Measurements from ENCODE around the gene TMEM38B. TPM values are rescaled to one million over a fixed set of nuclear protein-coding genes. Genes with fewer than 3 reads are reported as not detected.

The TMEM38B gene
- total and polyA plus RNA-seq, 7 experiments from 2014 or later, result 5.8 to 31.4 (median 17.5) TPM

DNA sequence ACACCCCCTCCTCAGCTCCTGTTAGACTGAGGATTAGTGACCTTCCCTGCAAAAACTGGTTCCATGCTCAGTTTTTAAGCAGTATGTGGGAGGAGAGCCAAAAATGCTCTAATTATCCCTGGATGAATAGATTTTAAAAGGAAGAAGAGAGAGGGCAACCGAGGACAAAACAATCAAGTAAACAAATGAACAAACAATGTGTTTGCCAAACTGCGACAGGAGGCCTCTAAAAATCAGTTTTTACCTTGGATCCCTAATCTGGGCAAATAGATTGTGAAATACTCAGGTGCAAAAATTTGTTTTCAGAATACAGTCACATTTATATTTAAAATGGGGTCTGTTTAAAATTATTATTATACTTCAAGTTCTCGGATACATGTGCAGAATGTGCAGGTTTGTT lies 23.6 kb upstream of the TMEM38B start:
- POLR2A ChIA-PET, result no interaction called here
- Mint-ChIP-seq H3K27me3 (peaks cover 4 to 18% (median 11%) of the 10 kb centered on the region in 5 donors), H3K36me3 (no peaks in the 10 kb centered on the region), H3K27ac (no peak overlapping the region), H3K4me1 (peaks cover 0 to 6% (median 0%) of the 10 kb centered on the region in 7 donors), H3K4me3 (no peak overlapping the region), H3K9me3 (no peaks in the 10 kb centered on the region)
- H3K36me3 ChIP-seq (ENCODE audit: control insufficient read depth in 2 of 3, insufficient read depth in 3 of 3, low read length in 3 of 3), result no peaks in the 10 kb centered on the region
- no peaks in the 10 kb centered on the region for H3K27me3 ChIP-seq (ENCODE audit: control insufficient read depth in 2 of 2, insufficient read depth in 2 of 2, low read length in 2 of 2)
- DNase-seq (no peak), ATAC-seq (no peak)
- CTCF ChIA-PET, result no interaction called here
- no peak overlapping the region for H3K4me3 ChIP-seq (ENCODE audit: low read length)
- H3K27ac ChIP-seq (ENCODE audit: low read depth, low read length), result no peak overlapping the region
- no peaks in the 10 kb centered on the region for H3K9me3 ChIP-seq (ENCODE audit: control insufficient read depth in 2 of 3, low read length in 3 of 3)
- no peaks in the 10 kb centered on the region for H3K4me1 ChIP-seq (ENCODE audit: control insufficient read depth in 2 of 2, insufficient read depth in 2 of 2, low read length in 2 of 2)
- intact Hi-C loops (cut with micrococcal nuclease), result no loop called here

DNA sequence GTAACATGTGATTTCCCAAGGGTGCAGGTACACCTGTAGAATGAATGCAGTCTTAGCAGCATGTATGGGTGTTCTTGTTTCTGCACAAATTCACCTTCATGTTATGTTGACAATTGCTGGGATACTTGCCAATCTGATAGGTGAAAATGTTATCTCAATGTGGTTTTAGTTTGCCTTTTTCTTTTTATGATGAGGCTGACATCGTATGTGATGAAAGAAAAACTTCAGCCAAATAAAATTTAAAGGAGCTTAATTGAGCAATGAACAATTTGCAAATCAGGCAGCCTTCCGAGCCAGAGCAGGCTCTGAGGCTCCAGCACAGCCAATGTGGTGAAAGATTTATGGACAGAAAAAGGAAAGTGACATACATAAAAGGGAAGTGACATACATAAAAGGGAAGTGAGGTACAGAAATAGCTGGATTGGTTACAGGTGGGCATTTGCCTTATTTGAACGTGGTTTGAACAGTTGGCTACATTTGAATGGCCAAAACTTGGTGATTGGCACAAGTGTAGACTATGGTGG lies 21.6 kb upstream of the TMEM38B start:
- H3K36me3 Mint-ChIP-seq, result no peaks in the 10 kb centered on the region
- H3K4me3 ChIP-seq (ENCODE audit: low read length), result no peak overlapping the region

DNA sequence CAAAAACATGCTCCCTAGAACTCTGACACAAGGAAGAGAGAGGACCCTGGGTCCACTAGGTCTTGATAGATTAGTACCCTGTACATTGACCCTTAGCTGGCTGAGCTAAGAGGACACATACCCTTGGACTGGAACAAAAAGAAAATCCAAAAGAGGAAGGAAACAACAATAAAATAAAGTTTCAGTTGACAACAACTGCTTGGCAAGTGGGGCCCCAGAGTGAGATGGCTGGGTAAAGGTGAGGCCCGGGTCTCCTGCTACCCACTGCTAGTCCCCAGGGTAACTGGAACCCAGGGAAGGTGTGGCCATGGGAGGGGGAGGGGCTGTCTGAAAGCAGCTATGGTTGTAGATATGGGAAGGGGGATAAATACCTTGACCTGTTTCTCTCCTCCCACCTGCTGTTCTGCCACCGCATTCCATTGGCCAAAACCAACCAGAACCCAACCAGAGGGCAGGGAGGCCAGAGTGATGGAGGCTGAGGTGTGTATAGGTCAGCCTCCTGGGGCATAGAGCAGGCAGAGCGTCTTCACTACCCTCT lies 20.4 kb upstream of the TMEM38B start:
- Mint-ChIP-seq H3K27ac (no peak overlapping the region), H3K4me1 (peaks cover 0 to 6% (median 0%) of the 10 kb centered on the region in 7 donors), H3K9me3 (no peaks in the 10 kb centered on the region), H3K36me3 (no peaks in the 10 kb centered on the region), H3K27me3 (peaks cover 0 to 10% (median 5%) of the 10 kb centered on the region in 5 donors), H3K4me3 (no peak overlapping the region)
- Histone ChIP-seq H3K4me1 (ENCODE audit: control insufficient read depth in 2 of 2, insufficient read depth in 2 of 2, low read length in 2 of 2) (no peaks in the 10 kb centered on the region), H3K27me3 (ENCODE audit: control insufficient read depth in 2 of 2, insufficient read depth in 2 of 2, low read length in 2 of 2) (no peaks in the 10 kb centered on the region), H3K27ac (ENCODE audit: low read depth, low read length) (no peak overlapping the region), H3K4me3 (ENCODE audit: low read length) (no peak overlapping the region), H3K9me3 (ENCODE audit: control insufficient read depth in 2 of 3, low read length in 3 of 3) (no peaks in the 10 kb centered on the region), H3K36me3 (ENCODE audit: control insufficient read depth in 2 of 3, insufficient read depth in 3 of 3, low read length in 3 of 3) (no peaks in the 10 kb centered on the region)
- no peak for ATAC-seq
- POLR2A ChIA-PET, result no interaction called here
- intact Hi-C loops (cut with micrococcal nuclease), result loop anchor here in 1 of 2 donors (1.0 kb wide), 1 partner anchor 18 kb away; no protein-coding TSS in a partner anchor
- CTCF ChIA-PET, result no interaction called here
- no peak for DNase-seq

More for the DNA sequence above, 21.6 kb upstream of the TMEM38B start:
- H3K27me3 Mint-ChIP-seq, result peaks cover 1 to 10% (median 4%) of the 10 kb centered on the region in 5 donors
- ATAC-seq, result no peak
- no peak for DNase-seq
- no peak overlapping the region for H3K4me3 Mint-ChIP-seq
- intact Hi-C loops (cut with micrococcal nuclease), result loop anchor here in 1 of 2 donors (1.0 kb wide), 1 partner anchor 20 kb away; no protein-coding TSS in a partner anchor
- ChIA-PET CTCF (no interaction called here), POLR2A (no interaction called here)
- peaks cover 0 to 6% (median 0%) of the 10 kb centered on the region in 7 donors for H3K4me1 Mint-ChIP-seq
- Histone ChIP-seq H3K27ac (ENCODE audit: low read depth, low read length) (no peak overlapping the region), H3K9me3 (ENCODE audit: control insufficient read depth in 2 of 3, low read length in 3 of 3) (no peaks in the 10 kb centered on the region), H3K4me1 (ENCODE audit: control insufficient read depth in 2 of 2, insufficient read depth in 2 of 2, low read length in 2 of 2) (no peaks in the 10 kb centered on the region), H3K27me3 (ENCODE audit: control insufficient read depth in 2 of 2, insufficient read depth in 2 of 2, low read length in 2 of 2) (no peaks in the 10 kb centered on the region), H3K36me3 (ENCODE audit: control insufficient read depth in 2 of 3, insufficient read depth in 3 of 3, low read length in 3 of 3) (no peaks in the 10 kb centered on the region)
- H3K9me3 Mint-ChIP-seq, result no peaks in the 10 kb centered on the region
- no peak overlapping the region for H3K27ac Mint-ChIP-seq

DNA sequence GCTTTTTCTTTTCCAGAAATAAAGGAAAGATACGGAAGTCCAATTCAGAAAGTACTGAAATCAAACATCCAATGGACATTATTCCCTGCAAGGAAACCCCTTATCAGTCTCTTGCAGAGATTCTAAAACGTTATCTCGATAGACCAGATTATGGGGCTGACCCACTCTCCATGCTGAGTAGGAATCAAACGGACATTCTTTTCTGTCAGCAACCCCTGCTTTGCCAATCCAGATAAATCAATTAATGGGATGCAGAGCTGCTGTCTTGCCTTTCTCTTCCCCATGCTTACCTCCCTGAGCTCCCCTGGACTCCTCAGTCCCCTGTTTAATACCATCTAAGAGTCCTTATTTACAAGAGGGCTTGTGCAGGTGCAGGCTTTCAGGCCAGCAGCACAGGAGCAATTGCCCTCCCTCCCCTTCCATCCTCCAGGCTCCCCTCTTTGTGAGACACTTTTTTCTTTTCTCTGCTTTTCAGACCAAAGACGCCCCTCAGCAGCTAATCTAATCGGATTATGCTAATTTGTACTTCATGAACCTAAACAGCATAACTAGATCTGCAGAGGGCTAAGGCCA lies 17.9 kb upstream of the TMEM38B start:
- Mint-ChIP-seq H3K4me3 (no peak overlapping the region), H3K27ac (no peak overlapping the region), H3K9me3 (no peaks in the 10 kb centered on the region), H3K4me1 (peaks cover 0 to 6% (median 0%) of the 10 kb centered on the region in 7 donors), H3K36me3 (no peaks in the 10 kb centered on the region), H3K27me3 (peaks cover 0 to 3% (median 0%) of the 10 kb centered on the region in 5 donors)
- ChIA-PET POLR2A (no interaction called here), CTCF (no interaction called here)
- H3K27ac ChIP-seq (ENCODE audit: low read depth, low read length), result no peak overlapping the region
- H3K4me1 ChIP-seq (ENCODE audit: control insufficient read depth in 2 of 2, insufficient read depth in 2 of 2, low read length in 2 of 2), result no peaks in the 10 kb centered on the region
- DNase-seq (no peak), ATAC-seq (no peak)
- H3K36me3 ChIP-seq (ENCODE audit: control insufficient read depth in 2 of 3, insufficient read depth in 3 of 3, low read length in 3 of 3), result no peaks in the 10 kb centered on the region
- intact Hi-C loops (cut with micrococcal nuclease), result no loop called here
- H3K9me3 ChIP-seq (ENCODE audit: control insufficient read depth in 2 of 3, low read length in 3 of 3), result no peaks in the 10 kb centered on the region
- H3K4me3 ChIP-seq (ENCODE audit: low read length), result no peak overlapping the region
- no peaks in the 10 kb centered on the region for H3K27me3 ChIP-seq (ENCODE audit: control insufficient read depth in 2 of 2, insufficient read depth in 2 of 2, low read length in 2 of 2)

DNA sequence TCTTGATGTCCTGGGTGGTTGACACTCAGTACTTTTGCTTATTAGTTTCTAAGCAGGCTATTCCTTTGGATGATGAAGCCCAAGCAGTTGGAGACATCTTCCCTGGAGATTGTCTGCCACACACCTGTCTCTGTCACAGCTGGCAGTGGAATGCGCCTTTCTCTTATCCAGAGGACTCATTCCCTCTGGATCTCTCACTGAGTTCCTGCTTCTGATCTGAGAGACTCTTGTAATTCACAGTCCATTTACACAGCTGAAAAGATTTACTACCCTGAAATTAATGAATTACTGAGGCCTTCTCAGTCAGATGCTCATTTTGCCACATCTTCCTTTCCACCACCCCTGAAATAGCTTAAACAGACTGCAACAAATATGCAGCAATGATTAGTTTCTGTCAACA lies 16.2 kb upstream of the TMEM38B start:
- no peaks in the 10 kb centered on the region for H3K36me3 Mint-ChIP-seq
- Histone ChIP-seq H3K9me3 (ENCODE audit: control insufficient read depth in 2 of 3, low read length in 3 of 3) (no peaks in the 10 kb centered on the region), H3K4me1 (ENCODE audit: control insufficient read depth in 2 of 2, insufficient read depth in 2 of 2, low read length in 2 of 2) (no peaks in the 10 kb centered on the region), H3K27me3 (ENCODE audit: control insufficient read depth in 2 of 2, insufficient read depth in 2 of 2, low read length in 2 of 2) (no peaks in the 10 kb centered on the region), H3K27ac (ENCODE audit: low read depth, low read length) (no peak overlapping the region), H3K36me3 (ENCODE audit: control insufficient read depth in 2 of 3, insufficient read depth in 3 of 3, low read length in 3 of 3) (no peaks in the 10 kb centered on the region), H3K4me3 (ENCODE audit: low read length) (no peak overlapping the region)
- intact Hi-C loops (cut with micrococcal nuclease), result no loop called here
- H3K27me3 Mint-ChIP-seq, result peaks cover 0 to 3% (median 0%) of the 10 kb centered on the region in 5 donors
- POLR2A ChIA-PET, result no interaction called here
- no peaks in the 10 kb centered on the region for H3K9me3 Mint-ChIP-seq
- no peak overlapping the region for H3K27ac Mint-ChIP-seq
- CTCF ChIA-PET, result no interaction called here
- no peaks in the 10 kb centered on the region for H3K4me1 Mint-ChIP-seq
- H3K4me3 Mint-ChIP-seq, result no peak overlapping the region
- ATAC-seq (no peak), DNase-seq (no peak)

DNA sequence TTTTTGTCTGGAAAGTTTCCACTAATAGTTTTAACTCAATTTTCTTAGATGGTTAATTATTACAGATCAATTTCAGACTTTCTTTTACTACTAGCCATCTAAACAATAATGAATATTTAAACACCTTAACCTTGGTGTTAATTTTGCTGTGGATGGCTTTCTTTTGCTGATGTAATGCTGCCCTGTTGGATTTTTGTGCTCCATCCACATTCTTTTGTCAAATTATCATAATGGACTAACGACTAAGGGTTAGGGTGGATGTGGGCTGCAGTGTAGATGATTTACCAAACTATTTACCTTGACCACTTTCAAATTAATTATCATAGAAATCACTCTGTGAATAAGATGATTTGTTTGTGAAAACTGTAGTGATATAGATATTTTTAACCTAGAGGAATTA lies 15.6 kb upstream of the TMEM38B start:
- DNase-seq (no peak), ATAC-seq (no peak)
- Mint-ChIP-seq H3K27ac (no peak overlapping the region), H3K4me3 (no peak overlapping the region), H3K4me1 (no peaks in the 10 kb centered on the region), H3K27me3 (peaks cover 0 to 3% (median 0%) of the 10 kb centered on the region in 5 donors), H3K36me3 (no peaks in the 10 kb centered on the region), H3K9me3 (no peaks in the 10 kb centered on the region)
- CTCF ChIA-PET, result no interaction called here
- Histone ChIP-seq H3K36me3 (ENCODE audit: control insufficient read depth in 2 of 3, insufficient read depth in 3 of 3, low read length in 3 of 3) (no peaks in the 10 kb centered on the region), H3K9me3 (ENCODE audit: control insufficient read depth in 2 of 3, low read length in 3 of 3) (no peaks in the 10 kb centered on the region), H3K4me1 (ENCODE audit: control insufficient read depth in 2 of 2, insufficient read depth in 2 of 2, low read length in 2 of 2) (no peaks in the 10 kb centered on the region), H3K27me3 (ENCODE audit: control insufficient read depth in 2 of 2, insufficient read depth in 2 of 2, low read length in 2 of 2) (no peaks in the 10 kb centered on the region), H3K27ac (ENCODE audit: low read depth, low read length) (no peak overlapping the region), H3K4me3 (ENCODE audit: low read length) (no peak overlapping the region)
- POLR2A ChIA-PET, result no interaction called here
- intact Hi-C loops (cut with micrococcal nuclease), result no loop called here
